ENCODE results near the gene AIF1L.

Gene AIF1L

DNA sequence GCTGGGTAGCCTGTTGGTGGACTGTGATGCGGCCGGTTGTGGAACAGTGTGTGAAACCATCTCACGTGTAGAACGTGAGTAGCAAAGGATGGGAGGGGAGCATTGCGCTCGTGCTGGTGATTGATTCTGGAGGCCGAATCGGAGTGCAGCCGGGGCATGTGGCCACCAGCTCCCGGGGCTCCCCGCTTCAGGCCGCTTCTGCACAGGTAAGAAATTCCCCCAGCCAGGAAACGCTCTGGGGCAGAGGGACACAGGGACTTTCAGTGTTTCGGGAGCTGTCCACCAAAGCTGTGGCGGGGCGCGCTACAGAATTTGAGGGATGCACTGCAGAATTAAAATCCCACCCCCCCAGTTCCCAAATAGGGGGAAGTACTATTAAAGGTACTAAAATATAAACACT lies 45.5 kb upstream of the AIF1L start:
- TF ChIP-seq, protein P1, sequence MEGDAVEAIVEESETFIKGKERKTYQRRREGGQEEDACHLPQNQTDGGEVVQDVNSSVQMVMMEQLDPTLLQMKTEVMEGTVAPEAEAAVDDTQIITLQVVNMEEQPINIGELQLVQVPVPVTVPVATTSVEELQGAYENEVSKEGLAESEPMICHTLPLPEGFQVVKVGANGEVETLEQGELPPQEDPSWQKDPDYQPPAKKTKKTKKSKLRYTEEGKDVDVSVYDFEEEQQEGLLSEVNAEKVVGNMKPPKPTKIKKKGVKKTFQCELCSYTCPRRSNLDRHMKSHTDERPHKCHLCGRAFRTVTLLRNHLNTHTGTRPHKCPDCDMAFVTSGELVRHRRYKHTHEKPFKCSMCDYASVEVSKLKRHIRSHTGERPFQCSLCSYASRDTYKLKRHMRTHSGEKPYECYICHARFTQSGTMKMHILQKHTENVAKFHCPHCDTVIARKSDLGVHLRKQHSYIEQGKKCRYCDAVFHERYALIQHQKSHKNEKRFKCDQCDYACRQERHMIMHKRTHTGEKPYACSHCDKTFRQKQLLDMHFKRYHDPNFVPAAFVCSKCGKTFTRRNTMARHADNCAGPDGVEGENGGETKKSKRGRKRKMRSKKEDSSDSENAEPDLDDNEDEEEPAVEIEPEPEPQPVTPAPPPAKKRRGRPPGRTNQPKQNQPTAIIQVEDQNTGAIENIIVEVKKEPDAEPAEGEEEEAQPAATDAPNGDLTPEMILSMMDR (IDR thresholded peaks at IDR 0.05; ENCODE audit: insufficient read depth, low read length, missing control alignments) = no peak
- no peak for DNase-seq (ENCODE audit: low read depth, low spot score)
- CTCF ChIA-PET = interaction anchor here (1.1 to 6.8 kb wide), 4 partner anchors 15 to 350 kb away, joined by 4 to 197 read pairs (median 8); no protein-coding TSS in a partner anchor
- no peak overlapping the region for H3K4me3 ChIP-seq (ENCODE audit: low read depth, low read length)
- POLR2A ChIA-PET = no interaction called here

DNA sequence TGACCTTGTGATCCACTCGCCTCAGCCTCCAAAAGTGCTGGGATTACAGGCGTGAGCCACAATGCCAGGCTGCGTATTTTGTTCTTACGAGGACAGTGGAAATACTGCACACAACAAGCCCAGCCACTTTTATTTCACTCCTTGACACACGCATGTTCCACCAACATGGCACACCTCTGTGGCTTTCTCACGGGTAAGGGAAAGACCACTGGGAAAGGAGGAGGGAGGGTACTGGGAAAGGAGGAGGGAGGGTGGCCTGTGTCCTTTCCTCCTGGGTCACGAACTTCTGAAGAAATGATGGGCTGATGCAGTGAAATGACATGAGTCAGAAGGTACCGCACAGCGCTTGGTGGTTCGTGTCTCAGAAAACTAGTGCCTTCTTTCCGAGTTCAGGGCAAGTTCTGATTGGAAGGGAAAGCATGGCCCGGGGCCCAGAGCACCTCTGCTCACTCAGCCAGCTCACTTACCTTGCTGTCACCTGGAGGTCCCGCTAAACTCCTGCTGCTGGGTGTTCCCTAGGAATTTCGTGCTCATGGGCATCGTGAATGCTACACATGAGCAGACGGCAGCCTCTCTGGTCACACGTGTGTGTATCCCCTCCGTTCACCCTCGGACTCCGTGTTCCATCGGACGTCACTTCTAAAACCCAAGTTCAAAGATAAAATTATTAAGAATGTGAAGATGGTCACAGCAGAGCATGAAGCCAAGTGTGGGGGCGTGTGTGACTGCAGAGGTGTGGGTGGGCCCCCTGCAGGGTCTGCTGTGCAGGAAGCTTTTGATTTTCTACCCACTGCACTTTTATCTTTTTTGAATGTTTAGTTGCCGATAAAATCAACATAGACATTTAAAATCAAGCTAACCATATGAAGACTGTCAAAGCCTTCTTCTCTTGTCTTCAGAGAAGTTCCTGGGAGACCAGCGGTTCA lies 44.5 kb upstream of the AIF1L start:
- ChIA-PET CTCF (interaction anchor here (0.7 to 6.8 kb wide), 9 partner anchors 9 to 351 kb away, joined by 3 to 197 read pairs (median 3); no protein-coding TSS in a partner anchor), POLR2A (no interaction called here)
- no peak for DNase-seq (ENCODE audit: low read depth, low spot score)
- TF ChIP-seq, protein P1 (IDR thresholded peaks at IDR 0.05; ENCODE audit: insufficient read depth, low read length, missing control alignments) = no peak
- H3K4me3 ChIP-seq (ENCODE audit: low read depth, low read length) = no peak overlapping the region

DNA sequence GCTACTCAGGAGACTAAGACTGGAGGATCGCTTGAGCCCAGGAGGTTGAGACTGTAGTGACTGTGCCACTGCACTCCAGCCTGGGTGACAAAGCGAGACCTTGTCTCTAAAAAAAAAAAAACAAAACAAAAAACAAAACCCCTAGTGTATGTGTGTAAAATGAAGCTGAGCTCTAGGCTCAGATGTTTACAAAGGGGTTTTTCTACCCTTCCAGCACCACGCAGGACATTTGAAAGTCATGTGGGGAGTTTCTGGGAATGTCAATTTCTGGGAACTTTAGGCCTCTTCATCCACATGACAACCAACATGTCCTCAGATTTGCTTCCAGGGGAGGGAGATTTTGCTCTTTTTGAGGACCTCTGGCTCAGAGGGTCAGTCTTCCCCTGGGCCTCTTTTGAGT lies 42.4 kb upstream of the AIF1L start:
- DNase-seq (ENCODE audit: low read depth, low spot score) = no peak
- POLR2A ChIA-PET = no interaction called here
- CTCF ChIA-PET = interaction anchor here (0.6 to 6.6 kb wide), 8 partner anchors 8 to 353 kb away, joined by 3 to 71 read pairs (median 5); partner anchors contain the start of gene NUP214
- TF ChIP-seq, protein P1 (IDR thresholded peaks at IDR 0.05; ENCODE audit: insufficient read depth, low read length, missing control alignments) = no peak
- H3K4me3 ChIP-seq (ENCODE audit: low read depth, low read length) = no peak overlapping the region

DNA sequence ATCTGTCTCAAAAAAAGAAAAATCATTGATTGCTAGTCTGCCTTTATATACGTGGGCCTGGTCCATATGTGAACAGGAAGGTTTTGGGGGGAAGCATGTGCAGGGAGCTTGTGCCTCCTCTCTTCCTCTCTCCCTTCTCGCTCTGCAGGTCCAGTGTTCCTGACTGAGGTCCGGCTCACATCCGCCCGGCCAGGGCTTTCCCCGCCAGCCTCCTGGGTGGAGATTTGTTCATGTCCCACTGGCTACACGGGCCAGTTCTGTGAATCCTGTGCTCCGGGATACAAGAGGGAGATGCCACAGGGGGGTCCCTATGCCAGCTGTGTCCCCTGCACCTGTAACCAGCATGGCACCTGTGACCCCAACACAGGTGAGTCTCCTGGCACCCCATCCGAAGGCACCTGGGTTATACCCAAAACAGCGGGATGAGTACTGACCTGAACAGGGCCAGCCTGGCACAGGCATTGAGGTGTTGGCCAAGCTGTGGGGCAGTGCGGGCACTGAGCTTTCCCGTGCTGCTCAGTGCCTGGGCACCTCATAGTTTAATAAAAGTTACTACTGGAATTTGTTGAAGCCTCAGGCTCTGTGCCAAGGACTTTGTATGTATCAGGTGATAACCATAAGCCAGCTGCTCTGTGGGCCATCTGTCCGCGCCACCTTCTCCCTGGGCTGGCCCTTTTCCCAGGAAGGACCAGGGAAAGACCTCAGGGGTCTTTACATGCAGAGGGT lies 39.4 kb upstream of the AIF1L start:
- no peak overlapping the region for H3K4me3 ChIP-seq (ENCODE audit: low read depth, low read length)
- POLR2A ChIA-PET = no interaction called here
- no peak for DNase-seq (ENCODE audit: low read depth, low spot score)
- CTCF ChIA-PET = interaction anchor here (0.6 to 6.6 kb wide), 37 partner anchors 8 to 356 kb away, joined by 3 to 71 read pairs (median 4); partner anchors contain the start of gene NUP214
- TF ChIP-seq, protein P1 (IDR thresholded peaks at IDR 0.05; ENCODE audit: insufficient read depth, low read length, missing control alignments) = no peak

DNA sequence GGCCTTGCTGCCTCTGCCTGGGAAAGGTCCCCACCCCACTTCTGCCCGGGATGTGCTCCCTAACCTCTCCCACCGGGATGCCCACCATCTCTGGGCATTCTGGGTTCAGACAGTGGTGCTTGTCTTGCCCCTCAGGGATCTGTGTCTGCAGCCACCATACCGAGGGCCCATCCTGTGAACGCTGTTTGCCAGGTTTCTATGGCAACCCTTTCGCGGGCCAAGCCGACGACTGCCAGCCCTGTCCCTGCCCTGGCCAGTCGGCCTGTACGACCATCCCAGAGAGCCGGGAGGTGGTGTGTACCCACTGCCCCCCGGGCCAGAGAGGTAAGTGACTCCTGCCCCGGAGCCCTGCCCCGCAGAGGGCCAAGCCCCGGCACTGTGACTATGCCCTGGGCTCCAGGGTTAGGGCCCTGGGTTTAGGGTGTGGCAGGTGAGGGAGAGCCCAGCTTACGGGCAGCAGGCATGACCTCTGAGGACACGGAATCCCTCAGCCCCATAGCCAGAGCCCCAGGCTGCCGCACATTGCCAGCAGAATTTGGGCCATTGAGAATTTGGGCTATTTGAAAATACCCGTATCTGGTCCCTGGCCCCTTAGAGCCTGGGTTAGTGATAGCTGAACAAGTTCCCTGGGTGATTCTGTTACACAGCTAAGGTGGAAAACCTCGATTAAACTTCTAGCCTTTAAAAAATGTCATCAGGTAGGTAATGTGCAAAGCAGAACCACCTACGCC lies 35.3 kb upstream of the AIF1L start:
- POLR2A ChIA-PET = no interaction called here
- TF ChIP-seq, protein P1 (IDR thresholded peaks at IDR 0.05; ENCODE audit: insufficient read depth, low read length, missing control alignments) = no peak
- CTCF ChIA-PET = interaction anchor here (1.0 to 2.0 kb wide), 3 partner anchors 9 to 275 kb away, joined by 3 to 6 read pairs (median 3); no protein-coding TSS in a partner anchor
- H3K4me3 ChIP-seq (ENCODE audit: low read depth, low read length) = no peak overlapping the region
- DNase-seq (ENCODE audit: low read depth, low spot score) = no peak
